GM19240 (cell line): ENCODE data around the gene PECR.
"Not testable (repeated sequence)": the region's sequence is repeated elsewhere in the genome, so short reads cannot be mapped to it uniquely, and the experiment has no call there.

ENCODE experiments used
- DNase-seq: peaks from one replicate; pipeline ENCODE4 v3.0.0; 2011; ENCODE audit warnings: low spot score; ENCODE audit not compliant: insufficient read length

Gene PECR

DNA sequence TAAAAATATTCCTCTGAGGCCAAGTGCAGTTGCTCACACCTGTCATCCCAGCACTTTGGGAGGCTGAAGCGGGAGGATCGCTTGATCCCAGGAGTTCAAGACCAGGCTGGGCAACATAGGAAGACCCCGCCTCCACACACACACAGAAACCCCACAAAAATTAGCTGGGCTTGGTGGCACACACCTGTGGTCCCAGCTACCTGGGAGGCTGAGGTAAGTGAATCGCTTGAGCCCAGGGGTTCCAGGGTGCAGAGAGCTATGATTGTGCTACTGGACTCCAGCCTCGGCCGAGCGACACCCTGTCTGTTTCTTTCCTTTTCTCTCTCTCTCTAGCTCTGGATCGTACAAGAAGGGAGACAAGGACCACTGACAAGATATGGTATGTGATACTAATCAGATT lies 25.7 kb upstream of the PECR start:
- DNase-seq = no peak

DNA sequence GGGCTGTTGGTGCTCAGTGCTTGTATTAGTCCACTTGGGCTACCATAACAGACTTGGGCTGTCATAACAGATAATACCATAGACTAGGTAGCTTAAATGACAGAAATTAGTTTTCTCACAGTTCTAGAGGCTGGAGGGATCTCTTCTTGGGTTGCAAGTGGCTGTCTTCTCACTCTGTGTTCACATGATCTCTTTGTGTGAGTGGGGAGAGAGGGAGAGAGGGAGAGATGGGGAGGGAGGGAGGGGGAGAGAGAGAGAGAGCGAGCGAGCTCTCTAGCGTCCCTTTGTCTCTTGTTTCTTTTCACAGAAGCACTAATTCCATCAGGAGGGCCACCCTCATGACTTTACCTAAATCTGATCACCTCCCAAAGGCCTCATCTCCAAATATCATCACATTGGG lies 23.1 kb upstream of the PECR start:
- no peak for DNase-seq

DNA sequence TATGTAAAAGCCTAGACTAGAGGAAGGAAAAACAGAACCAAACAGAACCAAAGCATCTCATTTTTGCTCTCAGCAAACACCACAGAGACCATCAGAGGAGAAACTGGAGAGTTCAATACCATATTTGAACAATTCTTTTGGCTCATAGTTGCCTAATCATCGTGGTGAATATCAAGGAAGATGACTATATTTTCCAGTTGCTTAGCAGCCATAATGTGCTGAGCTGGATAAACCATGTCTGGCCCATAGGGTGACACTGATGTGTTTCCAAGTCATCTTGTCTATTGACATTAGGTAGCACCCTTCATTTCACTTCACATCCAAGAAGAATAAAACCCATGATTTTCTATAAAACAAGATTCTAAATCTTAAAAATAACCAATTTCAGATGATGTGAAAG lies 21.6 kb upstream of the PECR start:
- DNase-seq = no peak

DNA sequence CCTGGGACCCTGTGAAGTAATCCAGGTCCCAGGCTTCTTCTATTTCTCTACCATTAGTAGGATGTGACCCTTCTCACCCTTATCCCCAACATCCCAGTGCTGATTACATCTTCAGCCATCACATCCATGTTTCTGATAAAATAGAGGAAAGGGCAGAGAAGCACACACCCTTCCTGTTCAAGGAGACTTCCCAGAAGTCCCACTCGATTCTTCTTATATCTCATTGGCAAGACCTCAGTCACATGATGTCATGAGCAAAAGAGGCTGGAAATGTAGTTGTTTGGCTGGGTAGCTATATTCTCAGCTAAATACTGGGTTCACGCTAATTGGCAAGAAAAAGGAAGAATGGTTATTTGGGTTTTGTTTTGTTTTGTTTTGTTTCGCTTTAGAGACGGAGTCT lies 19.5 kb upstream of the PECR start:
- DNase-seq = no peak

DNA sequence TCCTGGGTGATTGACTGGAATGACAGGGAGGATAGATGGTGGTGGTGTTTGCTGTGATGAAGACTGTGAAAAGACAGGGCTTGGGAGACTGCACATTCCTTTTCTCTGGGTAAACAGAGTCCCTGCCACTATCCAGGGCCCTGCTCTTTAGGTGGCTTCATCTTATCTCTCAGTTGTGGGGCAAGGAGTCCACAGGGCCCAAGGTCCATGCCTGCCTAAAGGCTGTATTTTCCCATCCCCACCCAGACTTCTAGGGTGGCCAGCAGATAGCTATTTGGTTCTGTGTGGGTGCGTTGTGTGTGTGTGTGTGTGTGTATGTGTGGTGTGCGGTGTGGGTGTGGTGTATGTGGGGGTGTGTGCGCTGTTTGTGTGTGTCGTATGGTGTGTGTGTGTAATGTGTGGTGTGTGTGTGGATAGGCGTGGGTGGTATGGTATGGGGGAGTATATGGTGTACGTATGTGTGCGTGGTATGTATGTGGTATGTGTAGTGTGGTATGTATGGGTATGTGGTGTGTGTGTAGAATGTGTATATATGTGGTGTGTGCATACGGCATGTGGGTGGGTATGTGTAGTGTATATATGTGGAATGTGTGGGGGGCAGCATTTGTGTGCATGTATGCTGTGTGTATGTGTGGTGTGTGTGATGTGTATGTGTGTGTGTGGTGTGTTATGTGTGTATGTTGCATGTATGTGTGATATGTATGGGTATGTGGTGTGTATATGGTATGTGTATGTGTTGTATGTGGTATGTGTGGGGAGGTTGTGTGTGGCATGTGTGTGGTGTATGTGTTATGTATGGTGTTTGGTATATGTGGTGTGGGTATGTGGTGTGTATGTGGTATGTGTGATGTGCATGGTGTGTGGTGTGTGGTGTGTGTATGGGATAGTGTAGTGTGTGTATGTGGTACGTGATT lies 17.1 kb upstream of the PECR start:
- DNase-seq = no peak

DNA sequence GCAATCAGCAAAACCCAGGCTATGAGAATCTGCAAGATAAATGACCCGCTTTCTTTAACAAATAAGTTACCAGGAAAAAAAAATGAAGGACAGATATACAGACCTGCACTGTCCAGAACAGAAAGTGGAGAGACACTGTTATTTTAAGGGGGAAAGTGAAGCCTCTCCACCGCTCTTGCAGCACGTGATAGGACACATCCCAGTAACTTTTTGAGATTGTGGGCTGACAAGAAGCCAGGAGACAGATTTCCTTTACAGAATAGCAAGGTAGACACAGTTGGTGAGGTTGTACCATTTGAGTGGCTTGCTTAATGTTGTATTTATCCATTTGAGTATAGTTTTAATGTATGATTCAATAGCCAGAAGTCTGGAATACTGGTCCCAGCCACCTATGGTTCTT lies 13.1 kb upstream of the PECR start:
- DNase-seq = no peak

DNA sequence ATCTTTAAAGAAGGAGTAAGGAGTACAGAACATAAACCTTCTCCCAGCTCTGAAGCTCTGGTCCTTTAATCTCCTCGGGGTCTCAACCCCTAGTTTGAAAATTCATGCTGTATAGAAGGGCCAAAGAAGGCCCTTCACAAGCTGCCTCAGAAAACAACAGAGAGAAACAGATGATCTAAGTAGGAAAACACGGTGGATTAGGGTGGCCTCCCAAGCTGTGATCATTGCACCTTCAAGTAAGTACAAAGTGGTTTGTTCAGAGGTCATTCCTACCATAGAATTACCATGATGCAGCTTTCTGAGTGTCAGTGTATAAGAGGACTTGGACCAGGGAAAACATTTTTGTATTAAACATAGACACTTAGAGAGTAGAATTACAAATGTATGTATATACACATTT lies 11.0 kb upstream of the PECR start:
- no peak for DNase-seq

DNA sequence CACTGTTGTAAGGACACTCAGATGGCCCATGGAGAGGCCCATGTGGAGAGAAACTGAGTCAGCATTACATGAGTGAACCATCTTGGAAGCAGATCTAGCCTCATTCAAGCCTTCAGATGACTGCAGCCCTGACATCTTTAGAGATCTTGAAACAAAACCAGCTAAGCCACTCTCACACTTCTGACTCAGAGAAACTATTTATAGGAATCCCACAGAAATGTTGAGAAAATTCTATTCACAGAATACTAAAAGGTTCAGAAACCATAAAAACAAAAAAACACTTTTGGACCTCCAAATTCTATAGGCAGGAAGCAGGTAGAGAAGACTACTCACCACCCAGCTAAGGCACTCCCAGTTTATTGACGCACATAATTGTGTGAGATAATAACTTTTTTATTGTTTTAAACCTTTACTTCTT lies 8.8 kb upstream of the PECR start:
- no peak for DNase-seq

DNA sequence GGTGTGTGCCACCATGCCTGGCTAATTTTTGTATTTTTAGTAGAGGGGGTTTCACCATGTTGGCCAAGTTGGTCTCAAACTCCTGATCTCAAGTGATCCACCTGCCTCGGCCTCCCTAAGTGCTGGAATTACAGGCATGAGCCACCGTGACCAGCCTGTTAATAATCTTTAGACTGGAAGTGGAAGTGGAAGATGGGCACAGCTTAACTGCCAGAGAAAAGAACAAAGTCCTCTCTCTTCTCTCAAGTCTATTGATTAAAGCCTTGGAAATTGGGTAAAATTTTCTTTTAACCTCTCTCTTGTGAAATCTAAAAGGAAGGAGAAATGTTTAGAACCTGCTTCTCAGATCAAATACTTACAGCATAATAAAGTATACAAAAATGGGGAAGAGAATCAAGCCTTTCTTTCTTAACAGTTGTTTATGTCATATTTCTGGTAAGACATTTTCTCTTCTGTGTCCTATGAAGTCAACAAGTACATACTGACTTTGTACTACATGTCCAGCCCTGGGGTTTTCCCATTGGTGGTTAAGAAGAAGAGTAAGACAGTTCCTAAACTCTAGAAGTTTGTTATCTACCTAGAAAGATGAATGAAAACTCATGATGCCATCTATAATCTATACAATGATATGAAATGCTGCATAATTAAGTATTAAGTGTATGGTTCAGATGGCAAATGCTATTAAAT lies 4.7 kb upstream of the PECR start:
- no peak for DNase-seq

DNA sequence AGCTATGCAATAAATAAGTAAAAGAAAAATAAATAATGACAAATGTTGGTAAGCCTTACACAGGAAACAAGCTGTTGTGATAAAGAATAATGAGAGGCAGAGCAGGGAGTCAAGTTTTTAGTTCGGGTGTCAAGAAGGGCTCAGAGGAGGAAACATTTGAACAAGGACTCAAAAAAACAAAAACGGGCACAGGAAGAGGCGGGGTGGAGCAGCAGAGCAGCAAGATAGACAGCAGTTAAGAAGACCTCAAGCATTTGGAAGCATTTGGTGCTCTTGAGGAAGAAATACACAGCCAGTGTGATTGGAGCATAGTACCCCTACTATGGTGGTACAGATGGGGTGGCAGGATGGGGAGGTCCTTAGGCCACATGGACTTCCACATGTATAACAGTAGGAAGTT lies 2.9 kb upstream of the PECR start:
- DNase-seq = no peak

DNA sequence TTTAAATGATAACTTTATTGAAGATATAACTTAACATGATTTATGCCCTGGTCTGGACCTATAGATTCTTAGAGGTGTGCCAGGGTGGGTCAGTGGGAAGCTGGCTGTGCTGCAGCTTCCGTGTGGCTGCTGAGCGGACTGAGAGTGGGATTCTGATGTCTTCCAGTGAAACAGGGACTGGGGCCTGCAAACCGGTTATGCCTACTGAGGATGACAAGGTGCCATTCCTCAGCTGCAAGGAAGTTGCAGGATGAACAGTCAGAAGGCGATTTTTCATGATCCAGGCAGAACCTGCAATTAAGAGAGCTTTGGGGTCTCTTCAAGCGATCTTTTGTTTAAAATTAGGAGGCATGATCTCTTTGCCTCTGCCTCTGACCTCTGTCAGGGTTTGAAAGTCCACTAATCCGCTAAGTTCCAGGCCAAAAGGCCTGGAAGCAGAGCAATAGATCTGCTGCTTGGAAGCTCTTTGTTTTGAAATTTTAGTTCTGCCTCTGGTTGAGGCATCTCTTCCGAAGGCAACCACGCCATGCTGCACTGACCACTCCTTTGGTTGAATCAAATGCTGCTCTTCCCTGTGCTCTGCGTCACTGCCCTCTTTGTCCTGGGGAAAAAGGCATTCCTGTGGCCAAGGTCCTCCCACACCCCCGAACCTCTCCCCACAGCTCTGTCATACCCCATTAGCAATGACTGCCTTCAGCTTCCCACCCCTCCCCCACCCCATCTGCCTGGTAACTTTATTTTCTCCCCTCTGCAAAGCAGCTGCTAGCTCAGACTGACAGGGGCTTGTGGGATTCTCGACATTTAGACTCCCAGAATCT lies 2.1 kb upstream of the PECR start:
- DNase-seq = no peak

DNA sequence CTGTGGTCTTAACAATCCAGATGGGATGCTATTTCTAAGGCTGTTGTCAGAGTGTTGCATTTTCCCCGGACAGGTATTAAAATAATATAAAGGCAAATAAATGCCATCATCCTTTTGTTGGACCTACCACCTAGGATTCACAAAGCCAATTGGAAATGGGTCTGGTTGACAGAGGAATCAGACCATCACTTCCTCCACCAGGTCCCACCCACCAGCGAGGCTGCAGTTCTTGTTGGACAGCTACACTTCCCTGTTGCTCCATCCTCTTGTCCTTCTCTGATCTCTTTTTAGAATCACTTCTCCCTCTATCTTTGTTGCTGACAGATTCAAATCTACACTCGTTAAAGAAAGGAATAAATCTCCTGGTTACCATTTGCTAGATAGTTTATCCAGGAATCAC lies 1.2 kb upstream of the PECR start:
- no peak for DNase-seq

DNA sequence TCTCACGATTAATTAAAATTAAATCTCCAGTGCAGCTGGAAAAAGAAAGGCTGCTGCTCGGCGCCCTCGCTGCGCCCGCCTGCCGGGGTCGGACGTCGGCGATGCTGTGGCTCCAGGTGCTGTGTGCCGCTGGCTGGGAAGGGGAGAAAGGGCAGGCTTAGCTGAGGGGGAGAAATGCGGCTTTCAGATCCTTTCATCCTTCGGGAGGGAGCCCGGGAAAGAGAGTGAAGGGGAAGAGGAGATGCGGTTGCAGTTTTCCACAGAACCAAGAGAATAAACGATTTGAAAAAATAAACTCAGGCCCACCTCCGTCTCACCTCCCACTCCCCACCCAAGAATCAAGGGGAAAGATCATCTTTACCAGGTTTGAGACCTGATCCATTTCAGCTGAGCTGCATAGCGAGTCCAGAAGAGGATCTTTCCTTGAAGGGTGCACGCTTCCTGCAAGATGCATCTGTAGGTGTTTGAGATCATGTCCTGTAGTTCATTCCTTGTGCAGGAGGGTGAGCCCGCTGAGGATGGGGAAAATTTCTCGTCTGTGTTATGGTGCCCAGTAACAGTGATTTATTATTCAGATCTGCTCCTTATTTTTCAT lies 605 bp upstream of the PECR start:
- no peak for DNase-seq

DNA sequence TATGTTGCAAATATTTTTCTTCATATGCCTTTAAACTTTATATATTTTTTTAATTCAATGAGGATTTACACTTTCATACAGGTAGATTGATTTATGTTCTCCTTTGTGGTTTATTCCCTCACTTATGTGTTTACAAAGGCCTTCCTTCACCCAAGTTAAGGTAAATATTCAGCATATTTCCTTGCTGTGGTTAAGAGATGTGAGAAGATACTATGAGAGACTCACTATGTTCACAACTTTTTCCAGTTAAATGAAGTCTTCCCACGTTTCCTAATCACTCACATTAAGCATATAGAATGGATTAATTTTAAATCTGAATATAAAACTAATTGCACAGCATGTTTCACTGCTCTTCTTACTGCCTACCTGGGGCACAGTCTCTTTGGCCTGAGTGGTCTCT lies 597 bp downstream of the PECR start:
- DNase-seq = no peak

DNA sequence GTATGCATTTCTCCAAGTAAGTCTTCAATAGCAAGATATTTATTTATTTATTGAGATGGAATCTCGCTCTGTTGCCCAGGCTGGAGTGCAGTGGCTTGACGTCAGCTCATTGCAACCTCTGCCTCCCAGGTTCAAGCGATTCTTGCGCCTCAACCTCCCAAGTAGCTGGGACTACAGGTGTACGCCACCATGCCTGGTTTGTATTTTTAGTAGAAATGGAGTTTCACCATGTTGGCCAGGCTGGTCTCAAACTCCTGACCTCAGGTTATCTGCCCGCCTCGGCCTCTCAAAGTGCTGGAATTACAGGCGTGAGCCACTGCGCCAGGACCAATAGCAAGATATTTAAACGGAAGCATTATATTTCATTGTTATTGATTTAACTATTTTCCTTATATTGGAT lies 1.6 kb downstream of the PECR start:
- not testable (repeated sequence) for DNase-seq

DNA sequence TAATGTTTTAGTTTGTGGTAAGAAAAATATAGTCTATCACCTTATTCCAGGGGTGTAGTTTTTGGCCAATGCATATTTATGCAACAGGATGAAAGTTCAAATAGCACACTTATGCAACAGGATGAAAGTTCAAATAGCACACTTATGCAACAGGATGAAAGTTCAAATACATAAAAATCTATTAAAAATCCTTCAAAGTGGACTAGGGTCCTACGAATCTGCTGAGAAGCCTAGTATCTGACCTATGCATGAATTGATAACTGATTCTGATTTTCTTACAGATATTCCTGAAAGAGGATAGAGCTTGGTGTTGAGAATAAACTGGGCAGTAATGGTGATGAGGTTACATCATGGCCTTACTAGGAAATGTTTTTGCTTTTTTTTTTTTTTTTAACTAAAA lies 2.8 kb downstream of the PECR start:
- DNase-seq = no peak

DNA sequence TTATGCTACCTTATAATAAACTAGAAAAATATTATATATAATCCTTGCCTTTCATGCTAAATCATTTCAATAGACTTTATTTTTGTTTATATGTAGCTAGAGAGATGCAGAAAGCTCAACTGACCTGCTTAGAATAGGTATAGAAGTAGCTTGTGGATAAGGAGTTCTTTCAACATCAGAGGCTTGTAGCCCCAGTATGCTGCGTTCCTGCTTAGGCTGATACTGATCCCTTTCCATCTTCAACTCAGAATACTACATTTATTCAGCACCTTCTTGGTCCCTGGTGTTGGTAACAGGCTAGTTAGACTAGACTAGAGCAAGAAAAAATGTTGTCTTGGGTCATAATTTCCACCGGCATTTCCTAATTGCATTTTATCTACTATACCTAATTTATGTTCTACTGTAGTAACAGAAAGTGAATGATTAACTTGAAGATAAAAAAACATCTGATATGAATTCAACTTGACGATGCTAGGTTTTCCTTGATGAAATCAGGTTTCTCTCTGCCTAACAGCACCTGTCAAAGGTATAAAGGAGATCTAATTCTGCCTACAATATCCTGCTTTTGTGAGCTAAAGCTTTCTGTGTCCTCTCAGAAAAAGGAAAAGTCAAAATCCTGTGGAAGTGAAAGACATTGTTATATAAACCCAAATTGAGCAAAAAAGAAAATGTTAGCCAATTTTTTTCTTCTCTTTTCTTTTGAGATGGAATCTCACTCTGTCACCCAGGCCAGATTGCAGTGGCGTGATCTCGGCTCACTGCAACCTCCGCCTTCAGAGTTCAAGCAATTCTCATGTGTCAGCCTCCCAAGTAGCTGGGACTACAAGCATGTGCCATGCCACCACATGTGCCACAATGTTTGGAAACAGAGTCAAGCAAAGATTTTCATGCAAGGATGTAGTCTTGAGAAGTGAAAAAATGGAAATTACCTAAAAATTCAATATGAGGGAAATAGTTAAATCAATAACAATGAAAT lies 5.8 kb downstream of the PECR start:
- no peak for DNase-seq

DNA sequence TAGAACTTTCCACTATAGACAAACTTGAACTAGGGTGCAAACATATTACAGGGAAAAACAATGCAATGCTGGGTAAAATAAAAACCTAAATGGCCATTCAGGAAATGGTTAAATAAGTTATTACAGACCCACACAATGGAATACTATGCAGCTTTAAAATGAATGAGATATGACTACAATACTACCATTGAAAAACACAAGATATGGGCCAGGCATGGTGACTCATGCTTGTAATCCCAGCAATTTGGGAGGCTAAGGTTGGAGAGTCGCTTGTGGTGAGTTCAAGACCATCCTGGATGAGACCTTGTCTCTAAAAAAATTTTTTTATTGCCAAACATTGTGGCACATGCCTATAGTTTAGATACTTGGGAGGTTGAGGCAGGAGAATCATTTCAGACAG lies 6.8 kb downstream of the PECR start:
- no peak for DNase-seq

DNA sequence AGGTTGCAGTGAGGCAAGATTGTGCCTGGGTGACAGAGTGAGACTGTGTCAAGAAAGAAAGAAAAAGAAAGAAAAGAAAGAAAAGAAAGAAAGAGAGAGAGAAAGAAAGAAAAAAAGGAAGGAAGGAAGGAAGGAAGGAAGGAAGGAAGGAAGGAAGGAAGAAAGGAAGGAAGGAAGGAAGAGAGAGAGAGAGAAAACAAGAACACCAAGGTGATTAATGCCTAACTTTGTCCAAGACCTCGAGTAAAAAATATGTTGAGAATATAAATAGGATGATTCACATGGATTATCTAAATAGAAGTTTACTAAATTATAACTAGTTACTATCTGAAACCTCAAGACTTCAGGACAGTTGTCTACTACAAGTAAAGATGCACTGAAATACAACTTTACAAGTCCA lies 7.2 kb downstream of the PECR start:
- no peak for DNase-seq

DNA sequence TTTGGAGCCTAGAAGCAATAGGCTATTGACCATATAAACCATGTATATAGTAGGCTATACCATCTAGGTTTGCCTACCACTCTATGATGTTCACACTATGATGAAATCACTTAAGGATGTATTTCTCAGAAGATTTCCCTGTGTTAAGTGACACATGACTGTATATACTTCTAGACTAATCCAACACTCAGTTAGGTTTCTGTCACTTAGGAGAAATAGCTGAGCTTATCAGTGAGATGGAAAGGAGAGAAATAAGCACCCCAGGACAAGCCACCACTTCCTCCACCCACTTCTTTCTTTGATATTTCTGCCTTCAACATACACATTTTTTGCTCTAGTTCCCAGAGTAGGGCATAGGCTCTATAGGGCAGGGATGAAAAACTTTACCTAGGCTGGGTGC lies 7.8 kb downstream of the PECR start:
- no peak for DNase-seq

DNA sequence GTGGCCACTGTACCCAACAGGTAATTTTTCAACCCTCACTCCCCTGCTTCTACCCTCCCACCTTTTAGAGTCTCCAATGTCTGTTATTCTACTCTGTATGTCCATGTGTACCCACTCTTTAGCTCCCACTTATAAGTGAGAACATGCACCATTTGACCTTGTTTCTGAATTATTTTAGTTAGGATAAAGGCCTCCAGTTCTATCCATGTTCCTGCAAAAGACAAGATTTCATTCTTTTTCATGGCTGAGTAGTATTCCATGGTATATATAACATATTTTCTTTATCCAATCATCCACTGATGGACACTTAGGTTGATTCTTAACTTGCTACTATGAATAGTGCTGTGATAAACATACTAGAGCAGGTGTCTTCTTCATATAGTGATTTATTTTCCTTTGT lies 9.1 kb downstream of the PECR start:
- DNase-seq = no peak
